HG03135 (cell line): Measurements from ENCODE around the gene FBXL15.
"Not testable (repeated sequence)": the region's sequence is repeated elsewhere in the genome, so short reads cannot be mapped to it uniquely, and the experiment has no call there.

ENCODE experiments used
- ATAC-seq: cut with Tn5 transposase; IDR thresholded peaks from one replicate; pipeline ENCODE4 v1.9.1; 2021; ENCODE audit warnings: mild to moderate bottlenecking, moderate library complexity; ENCODE audit not compliant: unreplicated experiment

Gene FBXL15

GRCh38 chr10:102452672-102453340 is 32.2 kb downstream of the FBXL15 start:
- no peak for ATAC-seq

- no peak for ATAC-seq
Observed at GRCh38 chr10:102453502-102453901, 32.9 kb downstream of the FBXL15 start.

- not testable (repeated sequence) for ATAC-seq
Observed at GRCh38 chr10:102454662-102455487, 34.2 kb downstream of the FBXL15 start.

DNA sequence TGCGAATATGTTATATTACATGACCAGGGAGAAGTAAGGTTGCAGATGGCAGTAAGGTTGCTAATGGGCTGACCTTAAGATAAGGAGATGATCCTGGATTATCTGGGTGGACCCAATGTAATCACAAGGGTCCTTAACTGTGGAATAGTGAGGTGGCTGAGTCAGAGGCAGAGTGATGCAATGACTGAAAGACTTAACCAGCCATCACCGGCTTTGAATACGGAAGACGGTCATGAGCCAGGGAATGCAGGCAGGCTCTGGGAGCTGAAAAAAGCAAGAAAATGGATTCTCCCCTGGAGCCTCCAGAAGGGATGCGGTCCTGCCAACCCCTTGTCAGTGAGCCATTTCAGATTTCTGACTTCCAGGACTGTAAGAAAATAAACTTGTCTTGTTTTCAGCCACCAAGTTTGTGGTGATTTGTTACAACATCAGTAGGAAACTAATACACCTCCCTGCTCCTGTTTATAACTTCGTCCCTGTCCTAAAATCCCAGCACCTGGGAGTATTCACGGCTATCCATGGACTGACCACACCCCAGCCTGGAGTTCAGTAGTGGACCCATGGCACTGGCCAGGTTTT is 35.3 kb downstream of the FBXL15 start:
- no peak for ATAC-seq

GRCh38 chr10:102457591-102458150 is 37.0 kb downstream of the FBXL15 start:
- ATAC-seq, result no peak

- ATAC-seq, result no peak
Observed at GRCh38 chr10:102458656-102459055, 38.0 kb downstream of the FBXL15 start.

GRCh38 chr10:102460836-102461186 is 40.2 kb downstream of the FBXL15 start:
- ATAC-seq, result peak; percentile 35

DNA sequence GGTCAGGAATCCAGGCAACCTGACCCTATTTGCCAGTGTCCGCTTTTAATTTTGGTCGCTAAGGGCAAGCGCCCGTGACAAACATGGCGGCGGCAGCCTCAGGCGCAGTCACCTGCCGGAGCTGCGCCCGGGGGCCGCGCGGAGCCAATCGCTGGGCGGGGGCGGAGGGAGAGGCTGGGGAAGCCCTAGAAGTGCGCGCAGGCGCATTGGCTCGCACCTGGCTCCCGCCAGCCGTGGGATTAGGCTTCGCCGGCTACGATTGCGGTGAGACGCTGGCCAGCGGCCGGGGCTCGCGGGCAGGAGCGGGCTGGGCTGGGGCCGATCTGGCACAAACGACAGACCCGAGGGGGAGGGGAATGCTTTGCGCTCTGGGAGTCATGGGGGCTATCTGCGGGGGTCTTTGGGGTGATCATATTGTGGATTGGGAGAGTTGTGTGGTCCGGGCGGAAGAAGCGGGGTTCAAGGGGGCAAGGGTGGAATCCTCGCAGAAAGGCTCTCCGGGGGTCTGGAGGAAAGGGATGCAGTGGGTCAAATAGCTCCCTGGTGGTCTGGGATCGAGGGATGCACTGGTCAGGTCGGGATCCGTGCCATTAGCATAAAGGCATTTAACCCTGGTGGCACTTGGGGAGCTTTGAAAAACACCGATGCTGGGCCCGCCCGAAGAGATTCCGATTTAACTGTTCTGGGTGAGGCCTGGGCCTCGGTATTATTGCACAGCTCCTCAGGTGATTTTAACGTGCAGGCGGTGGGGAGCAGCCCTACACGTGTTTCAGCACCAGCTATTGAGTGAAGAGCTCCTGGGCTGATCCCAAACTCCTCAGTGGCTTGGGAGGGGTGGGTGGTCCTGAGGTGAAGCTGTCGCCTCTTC is 40.8 kb downstream of the FBXL15 start:
- ATAC-seq, result peak; percentile 80

DNA sequence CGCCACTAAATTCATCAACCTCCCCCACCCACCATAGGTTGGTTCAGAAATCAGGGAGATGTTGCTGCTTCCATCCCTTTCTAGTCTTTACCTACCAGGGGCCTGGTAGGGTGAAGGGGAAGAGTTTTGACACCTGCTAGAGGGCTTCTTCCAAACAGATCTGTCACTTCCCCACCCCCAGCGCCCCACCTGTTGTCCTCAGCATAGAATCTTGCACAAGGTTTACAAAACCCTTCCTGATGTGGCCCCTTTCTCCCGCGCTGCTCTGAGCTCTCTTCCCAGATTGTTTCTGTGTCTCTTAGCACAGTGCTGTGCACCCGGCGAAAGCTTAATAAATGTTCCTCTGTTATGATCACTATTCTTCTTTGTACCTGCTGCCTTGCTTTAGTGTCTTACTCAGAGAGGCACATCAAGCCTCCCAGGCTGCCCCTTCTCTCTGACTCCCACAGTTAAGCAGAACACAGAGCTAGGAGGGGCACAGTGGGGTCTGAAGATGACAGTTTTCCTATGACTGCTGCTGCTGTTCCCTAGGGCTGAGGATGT is 41.9 kb downstream of the FBXL15 start:
- ATAC-seq, result no peak

DNA sequence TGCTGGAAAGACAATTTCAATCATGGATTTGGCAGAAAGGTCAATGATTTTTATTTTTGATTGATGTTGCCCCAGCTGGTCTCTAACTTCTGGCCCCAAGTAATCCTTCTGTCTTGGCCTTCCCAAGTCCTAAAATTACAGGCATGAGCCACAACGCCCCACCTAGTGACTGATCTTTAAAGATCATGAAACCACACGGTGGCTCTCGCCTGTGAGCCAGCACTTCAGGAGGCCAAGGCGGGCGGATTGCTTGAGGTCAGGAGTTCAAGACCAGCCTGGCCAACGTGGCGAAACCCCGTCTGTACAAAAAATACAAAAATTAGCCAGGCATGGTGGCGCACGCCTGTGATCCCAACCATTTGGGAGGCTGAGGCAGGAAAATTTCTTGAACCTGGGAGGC is 43.3 kb downstream of the FBXL15 start:
- ATAC-seq, result no peak

GRCh38 chr10:102465466-102465865 is 44.8 kb downstream of the FBXL15 start:
- ATAC-seq, result no peak

DNA sequence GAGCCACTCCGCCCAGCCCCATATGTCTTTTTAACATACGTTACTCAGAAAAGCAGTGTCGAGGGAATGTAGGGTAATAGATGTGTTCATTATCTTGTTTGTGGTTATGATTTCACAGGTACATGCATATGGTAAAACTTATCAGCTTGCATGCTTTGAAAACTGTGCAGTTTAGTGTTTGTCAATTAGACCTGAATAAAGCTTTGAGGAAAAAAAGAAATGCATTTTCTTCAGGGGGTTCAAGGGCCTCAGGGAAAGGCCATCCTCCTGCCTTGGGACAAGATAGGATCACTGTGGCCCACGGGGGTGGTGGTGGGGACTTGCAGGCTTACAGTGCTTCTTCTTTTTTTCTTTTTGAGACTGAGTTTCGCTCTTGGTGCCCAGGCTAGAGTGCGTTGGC is 46.7 kb downstream of the FBXL15 start:
- no peak for ATAC-seq

DNA sequence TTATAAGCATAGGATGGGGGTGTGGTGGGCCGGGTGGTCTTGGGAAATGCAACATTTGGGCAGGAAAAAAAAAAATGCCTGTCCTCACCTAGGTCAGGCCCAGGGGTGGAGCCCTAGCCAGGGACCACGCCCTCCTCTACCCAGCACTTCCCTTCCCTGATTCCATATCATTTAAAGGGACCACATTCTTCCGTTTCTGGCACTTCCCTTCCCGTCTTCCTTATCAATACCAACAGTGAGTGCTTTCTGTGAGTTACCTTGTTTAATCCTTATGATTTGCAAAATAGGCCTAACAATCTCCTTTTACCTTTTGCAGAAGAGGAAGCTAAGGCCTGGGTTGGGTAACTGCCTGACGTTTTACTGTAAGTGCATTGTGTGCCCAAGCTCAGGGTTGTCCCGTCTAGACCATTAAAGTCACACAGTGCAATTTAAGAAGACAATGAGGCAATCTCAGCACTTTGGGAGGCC is 47.4 kb downstream of the FBXL15 start:
- no peak for ATAC-seq

GRCh38 chr10:102468683-102469082 is 48.0 kb downstream of the FBXL15 start:
- ATAC-seq, result no peak

DNA sequence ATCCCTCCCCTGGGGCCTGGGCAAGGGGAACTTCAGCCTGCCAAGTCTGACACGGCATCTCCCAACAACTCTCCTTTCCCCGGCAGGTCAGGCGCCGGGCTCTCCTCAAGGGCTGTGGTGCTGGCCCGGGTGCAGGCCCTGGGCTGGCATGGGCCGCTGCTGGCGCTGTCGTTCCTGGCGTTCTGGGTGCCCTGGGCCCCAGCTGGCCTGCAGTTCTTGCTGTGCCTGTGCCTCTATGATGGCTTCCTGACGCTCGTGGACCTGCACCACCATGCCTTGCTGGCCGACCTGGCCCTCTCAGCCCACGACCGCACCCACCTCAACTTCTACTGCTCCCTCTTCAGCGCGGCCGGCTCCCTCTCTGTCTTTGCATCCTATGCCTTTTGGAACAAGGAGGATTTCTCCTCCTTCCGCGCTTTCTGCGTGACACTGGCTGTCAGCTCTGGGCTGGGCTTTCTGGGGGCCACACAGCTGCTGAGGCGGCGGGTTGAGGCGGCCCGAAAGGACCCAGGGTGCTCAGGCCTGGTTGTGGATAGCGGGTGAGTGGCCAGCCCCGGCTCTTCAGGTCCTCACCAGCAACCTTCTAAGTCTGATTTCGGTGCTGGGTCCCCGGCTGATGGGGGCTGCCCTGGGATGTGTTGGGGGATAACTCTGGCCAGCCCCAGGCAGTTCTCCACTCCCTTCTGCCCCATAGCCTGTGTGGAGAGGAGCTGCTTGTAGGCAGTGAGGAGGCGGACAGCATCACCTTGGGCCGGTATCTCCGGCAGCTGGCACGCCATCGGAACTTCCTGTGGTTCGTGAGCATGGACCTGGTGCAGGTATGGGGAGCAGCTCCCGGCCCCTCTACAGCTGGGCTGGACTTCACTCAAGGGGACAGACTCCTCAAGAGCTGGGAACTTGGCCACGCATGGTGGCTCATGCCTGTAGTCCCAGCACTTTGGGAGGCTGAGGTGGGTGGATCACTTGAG is 50.2 kb downstream of the FBXL15 start:
- no peak for ATAC-seq
